T-cell (primary cell): ENCODE data around the gene SVIL. TPM values are rescaled to one million over a fixed set of nuclear protein-coding genes. Genes with fewer than 3 reads are reported as not detected.
A peak's percentile ranks its signal among the peaks of the same experiment; 100 is the strongest.
"Not testable (repeated sequence)": the region's sequence is repeated elsewhere in the genome, so short reads cannot be mapped to it uniquely, and the experiment has no call there.

ENCODE experiments used
- ATAC-seq, 4 experiments: fragments of 200-7000 bp in 3 of 4; fragments of 150-1000 bp in 1 of 4; cut with Tn5 transposase; replicated peaks in 1 of 4; 1 replicate in 3 of 4; 2 replicates in 1 of 4; pipeline ENCODE4 v1.10.0; 2021; ENCODE audit warnings: moderate library complexity in 3 of 4, mild to moderate bottlenecking in 2 of 4, moderate number of reproducible peaks in 1 of 4
- CTCF ChIA-PET, 2 donors: fragments of 300-600 bp; sonication (Branson Sonifier 250); formaldehyde crosslinking; loops; one replicate each; lab custom pipeline; 2022; ENCODE audit warnings: antibody characterized with exemption in 2 of 2; lab: Charles Lee
- POLR2A ChIA-PET, 2 donors: fragments of 300-600 bp; sonication (Branson Sonifier 250); formaldehyde crosslinking; loops; one replicate each; lab custom pipeline; 2022; ENCODE audit warnings: antibody characterized with exemption in 2 of 2; lab: Charles Lee
- DNase-seq, 35 experiments: peaks; one replicate each; pipeline versions ENCODE4 v3.0.0 to v3.0.0-alpha.2; 2013 to 2023
- H3K27ac ChIP-seq: one replicate; pipeline ENCODE4 v1.5.1; 2013; ENCODE audit warnings: low read length
- H3K27me3 ChIP-seq, 2 experiments: replicated peaks in 1 of 2; 1 replicate in 1 of 2; 2 replicates in 1 of 2; pipeline versions ENCODE4 v1.6.1 to v1.7.0; 2013; ENCODE audit warnings: low read length in 1 of 2, mixed read lengths in 1 of 2; ENCODE audit not compliant: control insufficient read depth in 2 of 2, insufficient read depth in 2 of 2; ENCODE audit errors: extremely low read depth in 1 of 2
- H3K36me3 ChIP-seq, 2 donors: 1 replicate in 1 of 2; 2 replicates in 1 of 2; pipeline versions ENCODE4 v1.6.1 to v1.7.0; 2013; ENCODE audit warnings: low read length in 1 of 2; ENCODE audit not compliant: control insufficient read depth in 2 of 2, insufficient read depth in 1 of 2; ENCODE audit errors: extremely low read depth in 1 of 2
- H3K4me1 ChIP-seq, 2 experiments: 1 replicate in 1 of 2; 2 replicates in 1 of 2; pipeline versions ENCODE4 v1.6.1 to v1.7.0; 2013; ENCODE audit warnings: low read length in 2 of 2, mixed read lengths in 1 of 2; ENCODE audit not compliant: insufficient read depth in 2 of 2, control insufficient read depth in 1 of 2; ENCODE audit errors: extremely low read depth in 1 of 2
- H3K4me3 ChIP-seq, 2 donors: 1 replicate in 1 of 2; 2 replicates in 1 of 2; pipeline versions ENCODE4 v1.5.1 to v1.7.0; 2013; ENCODE audit warnings: mild to moderate bottlenecking in 2 of 2, low read length in 1 of 2, moderate library complexity in 1 of 2; ENCODE audit not compliant: control insufficient read depth in 1 of 2; ENCODE audit errors: extremely low read depth in 1 of 2
- H3K9me3 ChIP-seq: 2 replicates; pipeline ENCODE4 v1.7.0; 2013
- H3K27ac Mint-ChIP-seq, 2 donors: one replicate each; pipeline ENCODE4 v1.8.0; 2020 to 2021; ENCODE audit warnings: mild to moderate bottlenecking in 2 of 2, mixed read lengths in 2 of 2
- H3K27me3 Mint-ChIP-seq, 2 donors: one replicate each; pipeline ENCODE4 v1.8.0; 2021 to 2022; ENCODE audit warnings: mixed read lengths in 2 of 2
- H3K36me3 Mint-ChIP-seq: one replicate; pipeline ENCODE4 v1.8.0; 2021; ENCODE audit warnings: mixed read lengths
- H3K4me1 Mint-ChIP-seq, 3 donors: one replicate each; pipeline ENCODE4 v1.8.0; 2020 to 2022; ENCODE audit warnings: mixed read lengths in 3 of 3, mild to moderate bottlenecking in 1 of 3
- H3K4me3 Mint-ChIP-seq, 3 donors: one replicate each; pipeline ENCODE4 v1.8.0; 2020 to 2022; ENCODE audit warnings: mild to moderate bottlenecking in 3 of 3, mixed read lengths in 3 of 3, moderate library complexity in 3 of 3
- H3K9me3 Mint-ChIP-seq, 3 donors: one replicate each; pipeline ENCODE4 v1.8.0; 2020 to 2022; ENCODE audit warnings: mixed read lengths in 3 of 3
- WGBS: methylation state at CpG from one replicate; pipeline ENCODE4 v1.1.5; 2013; ENCODE audit warnings: missing lambda C conversion rate; ENCODE audit not compliant: insufficient coverage; 5-methylcytosine and 5-hydroxymethylcytosine counted together
- total RNA-seq, 35 experiments: library from RNA in 6 of 35; stranded (reverse) in 6 of 35; fragments of 120-200 nt in 1 of 35; gene quantifications; one replicate each; pipeline versions ENCODE4 v1.2.1 to v1.2.4 and lab custom pipeline; 2013 to 2026

The SVIL gene
- total RNA-seq, 5 donors from 2014 or later (not counting 1 experiment from before 2014, with no cell fraction given): 17.4 to 45.6 (median 19.6) TPM

- H3K4me3 Mint-ChIP-seq: no peak overlapping the region
- no peaks in the 10 kb centered on the region for H3K4me1 Mint-ChIP-seq
- peaks cover 66% of the 10 kb centered on the region for H3K36me3 Mint-ChIP-seq
- WGBS: 77% methylated on average over 4 of the region's 5 CpGs
- no peaks in the 10 kb centered on the region for H3K4me1 ChIP-seq
- no peak overlapping the region for H3K27ac Mint-ChIP-seq
- peaks cover 0 to 16% (median 4%) of the 10 kb centered on the region in 3 donors for H3K9me3 Mint-ChIP-seq
- ATAC-seq: no peak
- no peak for DNase-seq
- H3K9me3 ChIP-seq: no peaks in the 10 kb centered on the region
- H3K36me3 ChIP-seq: peaks cover 16 to 43% of the 10 kb centered on the region in 2 donors
- H3K27me3 ChIP-seq: no peaks in the 10 kb centered on the region
- H3K27me3 Mint-ChIP-seq: no peaks in the 10 kb centered on the region
- H3K27ac ChIP-seq: no peak overlapping the region
- ChIA-PET POLR2A (no interaction called here), CTCF (interaction anchor here in 1 of 2 donors (0.5 kb wide), 1 partner anchor 99 kb away, joined by 3 read pairs; no protein-coding TSS in a partner anchor)
- no peak overlapping the region for H3K4me3 ChIP-seq
These were observed 173.7 kb downstream of the SVIL start for GRCh38 chr10:29461042-29461441.

DNA sequence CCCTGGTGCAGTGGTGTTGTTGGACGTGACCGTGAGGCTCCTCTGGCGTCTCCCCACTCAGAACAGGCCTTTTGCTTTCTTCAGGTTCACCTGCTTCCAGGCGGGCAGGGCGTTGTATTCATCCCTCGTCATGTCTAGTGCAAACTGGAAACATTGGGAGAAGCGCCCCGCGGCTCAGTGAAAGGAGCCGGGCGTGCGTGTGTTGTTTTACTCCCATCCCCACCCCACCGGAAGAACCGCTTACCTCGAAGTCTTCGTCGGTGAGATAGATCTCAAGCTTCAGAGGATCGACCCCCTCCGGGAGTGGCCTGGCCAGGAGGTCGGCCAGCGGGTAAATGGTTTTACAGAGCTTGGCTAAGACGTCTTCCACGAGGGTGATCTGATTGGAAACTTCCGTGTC, 176.6 kb downstream of the SVIL start:
- CTCF ChIA-PET: interaction anchor here (0.6 to 1.3 kb wide), 3 partner anchors 13 to 482 kb away, joined by 3 to 5 read pairs (median 3); no protein-coding TSS in a partner anchor
- 91% methylated on average over 7 of the region's 24 CpGs for WGBS
- Mint-ChIP-seq H3K9me3 (peaks cover 0 to 16% (median 4%) of the 10 kb centered on the region in 3 donors), H3K36me3 (peaks cover 58% of the 10 kb centered on the region)
- peaks cover 9 to 33% of the 10 kb centered on the region in 2 donors for H3K36me3 ChIP-seq
- H3K27me3 Mint-ChIP-seq, POLR2A ChIA-PET, H3K4me3 Mint-ChIP-seq, ATAC-seq, H3K4me3 ChIP-seq, H3K27ac Mint-ChIP-seq, H3K9me3 ChIP-seq, DNase-seq, H3K27me3 ChIP-seq, H3K4me1 ChIP-seq, H3K27ac ChIP-seq, H3K4me1 Mint-ChIP-seq: not testable (repeated sequence)

DNA sequence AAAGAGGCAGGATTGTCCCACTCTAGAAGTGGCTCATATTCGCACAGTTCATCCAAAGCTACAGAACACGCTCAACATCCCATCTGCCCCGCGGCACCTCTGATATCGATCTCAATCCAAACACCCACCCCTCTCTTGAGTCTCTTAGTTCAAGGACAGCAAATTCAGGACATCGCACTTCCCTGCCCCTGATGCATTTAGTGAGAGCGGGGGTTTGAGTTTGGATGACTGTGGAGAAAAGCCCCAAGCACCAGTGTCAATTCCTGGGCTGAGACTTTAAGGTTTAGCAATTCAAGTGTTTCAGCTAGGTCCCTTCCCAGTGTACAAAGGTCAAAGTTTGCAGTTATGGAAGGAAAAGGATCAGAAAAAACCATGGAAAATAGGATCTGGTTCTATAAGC, 179.7 kb downstream of the SVIL start:
- WGBS: 96% methylated on average over 5 of the region's 7 CpGs
- peak overlapping the region in 1 of 2 donors; percentile 6 for H3K27ac Mint-ChIP-seq
- ChIA-PET POLR2A (no interaction called here), CTCF (no interaction called here)
- ATAC-seq (no peak), DNase-seq (no peak)
- peaks cover 29% of the 10 kb centered on the region for H3K36me3 Mint-ChIP-seq
- H3K27me3 Mint-ChIP-seq: no peaks in the 10 kb centered on the region
- Histone ChIP-seq H3K36me3 (peaks cover 2 to 9% of the 10 kb centered on the region in 2 donors), H3K27ac (no peak overlapping the region), H3K4me3 (no peak overlapping the region), H3K9me3 (no peaks in the 10 kb centered on the region), H3K4me1 (no peaks in the 10 kb centered on the region), H3K27me3 (no peaks in the 10 kb centered on the region)
- H3K4me3 Mint-ChIP-seq: no peak overlapping the region
- H3K9me3 Mint-ChIP-seq: peaks cover 0 to 1% (median under 1%) of the 10 kb centered on the region in 3 donors
- H3K4me1 Mint-ChIP-seq: no peaks in the 10 kb centered on the region

DNA sequence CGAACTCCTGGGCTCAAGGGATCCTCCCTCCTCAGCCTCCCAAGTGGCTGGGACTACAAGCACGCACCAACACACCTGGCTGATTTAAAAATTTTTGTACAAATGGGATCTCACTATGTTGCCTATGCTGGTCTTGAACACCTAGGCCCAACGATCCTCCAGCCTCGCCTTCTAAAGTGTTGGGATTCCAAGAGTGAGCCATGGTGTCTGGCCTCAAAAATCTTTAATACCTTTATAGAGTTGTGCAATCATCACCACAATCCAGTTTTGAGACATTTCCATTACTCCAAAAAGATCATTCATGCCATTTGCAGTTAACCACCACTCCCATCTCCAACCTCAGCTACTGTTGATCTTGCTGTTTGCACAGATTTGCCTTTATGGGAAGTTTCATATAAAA, 180.5 kb downstream of the SVIL start:
- no peak overlapping the region for H3K27ac ChIP-seq
- no peaks in the 10 kb centered on the region for H3K9me3 ChIP-seq
- H3K4me1 ChIP-seq: no peaks in the 10 kb centered on the region
- no peaks in the 10 kb centered on the region for H3K9me3 Mint-ChIP-seq
- H3K4me3 Mint-ChIP-seq: no peak overlapping the region
- no peak overlapping the region for H3K27ac Mint-ChIP-seq
- no peaks in the 10 kb centered on the region for H3K27me3 ChIP-seq
- ChIA-PET POLR2A (no interaction called here), CTCF (no interaction called here)
- peaks cover 0 to under 1% (median 0%) of the 10 kb centered on the region in 3 donors for H3K4me1 Mint-ChIP-seq
- no peaks in the 10 kb centered on the region for H3K27me3 Mint-ChIP-seq
- peaks cover 0 to 7% of the 10 kb centered on the region in 2 donors for H3K36me3 ChIP-seq
- H3K36me3 Mint-ChIP-seq: peaks cover 22% of the 10 kb centered on the region
- no peak for DNase-seq
- H3K4me3 ChIP-seq: no peak overlapping the region
- no peak for ATAC-seq
- WGBS: 100% methylated on average over 2 of the region's 4 CpGs

DNA sequence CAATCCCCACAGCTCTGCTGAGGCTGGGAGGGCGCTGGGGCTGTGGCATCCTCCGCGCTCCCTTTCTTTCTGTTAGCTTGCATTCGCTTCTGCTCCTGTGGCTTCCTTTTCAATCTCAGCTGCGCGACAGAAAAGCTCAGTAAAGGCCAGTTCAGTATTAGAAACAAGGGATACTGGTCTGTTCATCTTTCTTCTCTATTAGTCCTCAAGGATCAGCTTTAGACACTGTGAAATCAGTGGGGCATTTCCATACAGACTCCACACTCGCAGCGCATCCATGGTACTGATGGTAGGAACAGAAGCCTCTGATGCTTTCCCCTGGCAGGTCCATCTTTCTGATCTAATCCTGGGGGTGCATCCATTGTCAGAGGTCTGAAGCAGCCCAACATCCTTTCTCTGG, 182.2 kb downstream of the SVIL start:
- H3K9me3 Mint-ChIP-seq: no peaks in the 10 kb centered on the region
- DNase-seq: no peak
- POLR2A ChIA-PET: no interaction called here
- Histone ChIP-seq H3K4me3 (no peak overlapping the region), H3K27ac (no peak overlapping the region), H3K4me1 (no peaks in the 10 kb centered on the region), H3K36me3 (peaks cover 0 to 3% of the 10 kb centered on the region in 2 donors), H3K9me3 (no peaks in the 10 kb centered on the region), H3K27me3 (no peaks in the 10 kb centered on the region)
- CTCF ChIA-PET: interaction anchor here in 1 of 2 donors (1.0 kb wide), 1 partner anchor 77 kb away, joined by 3 read pairs; no protein-coding TSS in a partner anchor
- H3K36me3 Mint-ChIP-seq: peaks cover 15% of the 10 kb centered on the region
- no peak for ATAC-seq
- WGBS: no CpG with 5 or more reads among the region's 8 CpGs
- H3K27ac Mint-ChIP-seq: no peak overlapping the region
- H3K27me3 Mint-ChIP-seq: no peaks in the 10 kb centered on the region
- H3K4me1 Mint-ChIP-seq: peaks cover 5 to 9% (median 7%) of the 10 kb centered on the region in 3 donors
- H3K4me3 Mint-ChIP-seq: no peak overlapping the region

GRCh38 chr10:29451946-29452345, 182.8 kb downstream of the SVIL start:
- Mint-ChIP-seq H3K9me3 (no peaks in the 10 kb centered on the region), H3K36me3 (peaks cover 15% of the 10 kb centered on the region), H3K4me3 (no peak overlapping the region), H3K27ac (no peak overlapping the region), H3K27me3 (no peaks in the 10 kb centered on the region), H3K4me1 (peaks cover 5 to 9% (median 7%) of the 10 kb centered on the region in 3 donors)
- H3K27me3 ChIP-seq: no peaks in the 10 kb centered on the region
- no peaks in the 10 kb centered on the region for H3K4me1 ChIP-seq
- DNase-seq (no peak), ATAC-seq (no peak)
- WGBS: 69% methylated on average over 3 of the region's 4 CpGs
- peaks cover 0 to 3% of the 10 kb centered on the region in 2 donors for H3K36me3 ChIP-seq
- H3K9me3 ChIP-seq: no peaks in the 10 kb centered on the region
- no peak overlapping the region for H3K4me3 ChIP-seq
- POLR2A ChIA-PET: no interaction called here
- CTCF ChIA-PET: no interaction called here
- H3K27ac ChIP-seq: no peak overlapping the region
